RWPE1 (cell line): ENCODE measurements around the gene TANGO6.
A peak's percentile ranks its signal among the peaks of the same experiment; 100 is the strongest.
"Not testable (repeated sequence)": the region's sequence is repeated elsewhere in the genome, so short reads cannot be mapped to it uniquely, and the experiment has no call there.

Experiments
- CTCF ChIA-PET: fragments of 350-600 bp; sonication (Branson Sonifier 250); formaldehyde crosslinking; extraction: SDS; loops from one replicate; lab custom pipeline; 2021; lab: Yijun Ruan, JAX
- POLR2A ChIA-PET: fragments of 400-600 bp; formaldehyde crosslinking; extraction: SDS; loops from one replicate; lab custom pipeline; 2020; ENCODE audit warnings: antibody characterized with exemption; ENCODE audit not compliant: low non-redundant PET; lab: Yijun Ruan, JAX
- DNase-seq: peaks from one replicate; pipeline ENCODE4 v3.0.0; 2012; ENCODE audit warnings: low spot score
- H3K27ac ChIP-seq: fragments of 450-650 bp; 2 replicates; pipeline ENCODE4 v1.5.1; 2017
- TF ChIP-seq, protein P1 (sequence below): fragments of 450-650 bp; conservative IDR thresholded peaks from 2 replicates; pipeline ENCODE4 v1.5.1; 2017; ENCODE audit warnings: low read depth, mild to moderate bottlenecking

TANGO6 gene

DNA sequence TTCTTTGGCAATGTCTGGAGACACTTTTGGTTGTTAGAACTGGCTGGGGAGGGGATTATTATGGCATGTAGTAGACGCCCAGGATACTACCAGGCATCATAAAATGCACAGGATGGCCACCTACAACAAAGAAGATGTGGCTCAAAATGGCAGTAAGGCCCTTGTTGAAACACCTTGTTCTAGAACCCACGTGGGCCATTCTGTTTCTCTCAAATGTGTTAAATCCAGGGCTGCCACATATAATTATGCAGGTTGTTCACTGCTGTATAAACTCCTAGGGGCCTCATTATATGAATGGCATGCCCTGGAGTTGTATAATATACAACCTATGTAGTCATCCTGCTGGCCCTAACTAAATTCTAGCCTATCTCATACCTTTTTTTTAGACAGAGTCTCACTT is 138.6 kb downstream of the TANGO6 start:
- DNase-seq = no peak
- POLR2A ChIA-PET = no interaction called here
- H3K27ac ChIP-seq = no peak overlapping the region
- CTCF ChIA-PET = no interaction called here
- TF ChIP-seq, protein P1, sequence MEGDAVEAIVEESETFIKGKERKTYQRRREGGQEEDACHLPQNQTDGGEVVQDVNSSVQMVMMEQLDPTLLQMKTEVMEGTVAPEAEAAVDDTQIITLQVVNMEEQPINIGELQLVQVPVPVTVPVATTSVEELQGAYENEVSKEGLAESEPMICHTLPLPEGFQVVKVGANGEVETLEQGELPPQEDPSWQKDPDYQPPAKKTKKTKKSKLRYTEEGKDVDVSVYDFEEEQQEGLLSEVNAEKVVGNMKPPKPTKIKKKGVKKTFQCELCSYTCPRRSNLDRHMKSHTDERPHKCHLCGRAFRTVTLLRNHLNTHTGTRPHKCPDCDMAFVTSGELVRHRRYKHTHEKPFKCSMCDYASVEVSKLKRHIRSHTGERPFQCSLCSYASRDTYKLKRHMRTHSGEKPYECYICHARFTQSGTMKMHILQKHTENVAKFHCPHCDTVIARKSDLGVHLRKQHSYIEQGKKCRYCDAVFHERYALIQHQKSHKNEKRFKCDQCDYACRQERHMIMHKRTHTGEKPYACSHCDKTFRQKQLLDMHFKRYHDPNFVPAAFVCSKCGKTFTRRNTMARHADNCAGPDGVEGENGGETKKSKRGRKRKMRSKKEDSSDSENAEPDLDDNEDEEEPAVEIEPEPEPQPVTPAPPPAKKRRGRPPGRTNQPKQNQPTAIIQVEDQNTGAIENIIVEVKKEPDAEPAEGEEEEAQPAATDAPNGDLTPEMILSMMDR = no peak

DNA sequence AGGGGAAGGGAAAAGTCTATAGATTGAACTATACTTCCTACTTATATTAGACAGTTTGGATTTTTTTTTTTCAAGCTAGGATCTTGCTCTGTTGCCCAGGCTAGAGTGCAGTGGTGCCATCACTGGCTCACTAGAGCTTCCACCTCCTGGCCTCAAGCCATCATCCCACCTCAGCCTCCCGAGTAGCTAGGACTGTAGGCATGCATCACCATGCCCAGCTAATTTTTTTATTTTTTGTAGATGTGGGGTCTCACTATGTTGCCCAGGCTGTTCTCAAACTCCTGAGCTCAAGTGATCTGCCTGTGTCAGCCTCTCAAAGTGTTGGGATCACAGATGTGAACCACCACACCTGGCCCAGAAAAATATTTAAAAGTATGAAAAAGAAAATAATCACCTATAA is 141.1 kb downstream of the TANGO6 start:
- POLR2A ChIA-PET = interaction anchor here (0.7 kb wide), 1 partner anchor 167 kb away, joined by 4 read pairs; no protein-coding TSS in a partner anchor
- TF ChIP-seq, protein P1 = no peak
- H3K27ac ChIP-seq = no peak overlapping the region
- no peak for DNase-seq
- CTCF ChIA-PET = no interaction called here

DNA sequence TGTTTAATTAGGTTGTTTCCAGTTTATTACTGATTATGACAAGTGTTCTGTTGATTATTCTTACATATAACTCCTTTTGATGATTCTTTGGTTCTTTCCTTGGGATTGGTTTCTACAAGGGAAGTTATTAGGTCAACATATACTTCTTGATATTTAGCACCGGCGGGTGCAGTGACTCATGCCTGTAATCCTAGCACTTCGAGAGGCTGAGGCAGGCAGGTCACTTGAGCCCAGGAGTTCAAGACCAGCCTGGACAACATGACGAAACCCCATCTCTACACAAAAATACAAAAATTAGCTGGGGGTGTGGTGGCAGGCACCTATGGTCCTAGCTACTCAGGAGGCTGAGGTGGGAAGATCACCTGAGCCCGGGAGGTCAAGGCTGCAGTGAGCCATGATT is 141.9 kb downstream of the TANGO6 start:
- ChIA-PET POLR2A (no interaction called here), CTCF (no interaction called here)
- TF ChIP-seq, protein P1 = no peak
- H3K27ac ChIP-seq = peak overlapping the region; percentile 91
- DNase-seq = no peak

DNA sequence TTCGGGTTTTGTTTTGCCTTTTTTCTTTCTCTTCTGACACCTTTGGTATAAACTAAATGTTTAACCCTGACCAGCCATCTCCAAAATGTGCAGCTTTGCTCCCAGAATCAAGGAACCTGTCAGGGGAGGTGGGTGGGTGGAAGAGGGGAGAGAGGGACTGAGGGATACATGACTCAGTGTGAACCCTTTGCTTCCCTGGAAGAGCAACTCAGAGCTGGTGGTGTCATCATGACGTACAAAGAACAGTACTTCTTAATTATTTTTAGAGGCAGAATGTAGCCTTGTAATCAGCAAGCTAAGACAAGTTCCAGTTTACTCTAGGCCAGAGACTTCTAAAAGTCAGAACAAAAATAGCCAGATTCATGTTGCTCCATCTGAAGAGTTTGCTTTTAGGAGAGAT is 142.5 kb downstream of the TANGO6 start:
- peak; percentile 88 for DNase-seq
- H3K27ac ChIP-seq = peak overlapping the region; percentile 91
- ChIA-PET POLR2A (no interaction called here), CTCF (interaction anchor here (0.7 kb wide), 1 partner anchor 201 kb away, joined by 3 read pairs; the partner anchor contains the start of gene SNTB2)
- TF ChIP-seq, protein P1 = no peak

DNA sequence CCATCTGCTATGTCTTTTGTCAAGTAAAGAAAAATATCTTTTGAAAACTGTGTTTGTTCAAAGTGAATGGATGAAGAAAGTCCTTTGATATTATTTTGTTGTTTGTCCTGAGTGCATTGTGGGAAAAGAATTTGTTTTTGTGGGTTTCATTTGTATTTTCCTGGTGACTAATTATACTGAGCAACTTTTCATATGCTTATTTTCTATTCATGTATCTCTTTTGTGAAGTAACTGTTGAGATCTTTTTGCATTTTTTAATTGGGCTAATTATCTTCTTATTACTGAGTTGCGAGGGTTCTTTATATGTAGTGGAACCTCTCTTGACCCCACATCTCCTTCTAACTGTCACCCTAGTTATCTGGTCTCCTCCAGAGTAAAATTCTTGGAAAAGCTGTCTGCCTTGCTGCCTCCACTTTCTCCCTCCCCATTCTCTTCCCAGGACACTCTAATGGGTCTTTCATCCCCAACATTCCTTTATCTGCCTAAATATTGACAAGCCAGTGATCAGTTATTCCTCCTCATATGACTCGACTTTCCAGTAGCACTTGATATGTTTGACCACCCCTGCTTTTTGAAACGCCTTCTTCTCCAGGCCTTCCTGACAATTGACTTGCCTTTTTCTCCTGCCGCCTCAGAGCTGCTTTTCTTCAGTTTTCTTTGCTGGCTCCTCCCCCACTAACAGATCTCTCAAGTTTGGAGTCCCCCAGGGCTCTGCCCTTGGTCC is 144.6 kb downstream of the TANGO6 start:
- POLR2A ChIA-PET = no interaction called here
- TF ChIP-seq, protein P1 = no peak
- CTCF ChIA-PET = interaction anchor here (0.6 kb wide), 1 partner anchor 19 kb away, joined by 3 read pairs; no protein-coding TSS in a partner anchor
- peak overlapping the region; percentile 91 for H3K27ac ChIP-seq
- DNase-seq = no peak

DNA sequence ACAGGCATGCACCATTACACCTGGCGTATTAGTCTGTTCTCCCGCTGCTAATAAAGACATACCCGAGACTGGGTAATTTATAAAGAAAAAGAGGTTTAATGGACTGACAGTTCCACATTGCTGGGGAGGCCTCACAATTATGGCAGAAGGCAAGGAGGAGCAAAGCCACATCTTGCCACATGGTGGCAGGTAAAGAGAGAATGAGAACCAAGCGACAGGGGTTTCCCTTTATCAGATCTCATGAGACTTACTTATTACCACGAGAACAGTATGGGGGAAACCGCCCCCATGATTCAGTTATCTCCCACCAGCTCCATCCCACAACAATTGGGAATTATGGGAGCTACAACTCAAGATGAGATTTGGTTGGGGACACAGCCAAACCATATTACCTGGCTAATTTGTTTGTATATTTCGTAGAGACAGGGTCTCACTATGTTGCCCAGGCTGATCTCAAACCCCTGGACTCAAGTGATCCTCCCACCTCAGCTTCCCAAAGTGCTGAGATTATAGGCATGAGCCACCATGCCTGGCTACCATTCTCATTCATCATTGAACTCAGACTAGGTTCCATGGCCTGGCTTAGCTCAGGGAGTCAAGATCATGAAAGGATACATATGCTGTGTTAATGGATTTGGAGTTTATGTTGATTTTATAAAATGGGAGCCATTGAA is 147.0 kb downstream of the TANGO6 start:
- H3K27ac ChIP-seq, POLR2A ChIA-PET, DNase-seq: not testable (repeated sequence)
- CTCF ChIA-PET = interaction anchor here (0.6 kb wide), 3 partner anchors 88 to 463 kb away, joined by 3 to 4 read pairs (median 4); no protein-coding TSS in a partner anchor
